Small intestine (tissue), 7 donors: ENCODE results near the gene CACNA2D2. TPM values are rescaled to one million over a fixed set of nuclear protein-coding genes. Genes with fewer than 3 reads are reported as not detected.
A peak's percentile ranks its signal among the peaks of the same experiment; 100 is the strongest.

Experiments used
- DNase-seq, 2 donors: peaks; one replicate each; pipeline versions ENCODE4 v3.0.0 to v3.0.0-alpha.2; 2013
- FAIRE-seq: peaks from 2 replicates; lab custom pipeline; 2012; peaks lifted over from hg19 to GRCh38; lab: Jason Lieb, UNC
- H3K27ac ChIP-seq, 3 donors: one replicate each; pipeline ENCODE4 v1.5.1; 2013; ENCODE audit warnings: low read length in 2 of 3, mild to moderate bottlenecking in 2 of 3, control low read depth in 1 of 3, inconsistent platforms in 1 of 3, low read depth in 1 of 3, moderate library complexity in 1 of 3
- H3K27me3 ChIP-seq, 3 donors: one replicate each; pipeline ENCODE4 v1.6.1; 2013; ENCODE audit warnings: low read length in 3 of 3, inconsistent platforms in 1 of 3; ENCODE audit not compliant: control insufficient read depth in 3 of 3, insufficient read depth in 3 of 3
- H3K36me3 ChIP-seq, 3 donors: one replicate each; pipeline ENCODE4 v1.6.1; 2013; ENCODE audit warnings: low read length in 3 of 3, inconsistent platforms in 1 of 3, low read depth in 1 of 3, mild to moderate bottlenecking in 1 of 3, moderate library complexity in 1 of 3; ENCODE audit not compliant: control insufficient read depth in 3 of 3, insufficient read depth in 2 of 3
- H3K4me1 ChIP-seq, 3 donors: one replicate each; pipeline ENCODE4 v1.6.1; 2013; ENCODE audit warnings: low read length in 2 of 3, inconsistent platforms in 1 of 3, low read depth in 1 of 3, mild to moderate bottlenecking in 1 of 3, moderate library complexity in 1 of 3; ENCODE audit not compliant: control insufficient read depth in 3 of 3, insufficient read depth in 2 of 3
- H3K4me3 ChIP-seq, 3 donors: one replicate each; pipeline ENCODE4 v1.5.1; 2013; ENCODE audit warnings: low read length in 3 of 3, control low read depth in 1 of 3, inconsistent platforms in 1 of 3, low read depth in 1 of 3, mild to moderate bottlenecking in 1 of 3, moderate library complexity in 1 of 3
- H3K9me3 ChIP-seq, 2 donors: one replicate each; pipeline ENCODE4 v1.6.1; 2013; ENCODE audit warnings: low read depth in 1 of 2, low read length in 1 of 2; ENCODE audit not compliant: control insufficient read depth in 2 of 2, insufficient read depth in 1 of 2
- WGBS, 3 donors: extraction: QIAGEN DNeasy Blood & Tissue Kit; methylation state at CpG; one replicate each; pipeline ENCODE4 v1.1.7; 2013; 5-methylcytosine and 5-hydroxymethylcytosine counted together
- polyA plus RNA-seq, 4 donors: library from polyadenylated mRNA; stranded (reverse) in 3 of 4; unstranded in 1 of 4; fragments of 200-250 nt in 3 of 4; fragments of 120-200 nt in 1 of 4; gene quantifications; one replicate each; pipeline versions ENCODE4 v1.2.1 to v1.2.3, GENCODE V29; 2013
- donor health status: healthy with polysubstance abuse.
- donor health status: control.
- donor health status: control.
- donor health status: Bipolar disorder and iron deficiency.
- donor health status: healthy.

Gene CACNA2D2
- polyA plus RNA-seq, 4 donors = 0.22 to 5.3 (median 0.89) TPM

DNA sequence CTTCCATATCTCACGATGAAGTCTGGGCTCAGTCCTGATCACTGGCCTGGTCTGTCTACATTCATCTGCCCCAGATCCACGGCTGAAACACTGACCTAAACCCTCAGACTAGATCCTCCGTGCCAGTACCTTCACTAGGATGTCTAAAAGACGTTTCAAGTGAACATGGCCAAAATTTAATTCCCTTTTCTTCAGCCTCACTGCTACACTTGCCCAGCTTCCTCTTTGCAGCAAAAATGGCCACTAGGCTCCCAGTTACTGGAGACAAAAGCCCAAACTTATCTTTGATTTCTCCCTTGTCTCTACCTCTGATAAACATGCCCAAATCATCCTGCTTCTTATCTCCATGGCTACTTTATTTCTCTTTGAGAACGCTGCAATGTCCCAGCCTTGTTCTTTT is 164.5 kb downstream of the CACNA2D2 start:
- Histone ChIP-seq H3K9me3 (no peaks in the 10 kb centered on the region), H3K27ac (peak overlapping the region in 2 of 3 donors; percentile 80 to 96), H3K27me3 (peaks cover 0 to 26% (median 0%) of the 10 kb centered on the region in 3 donors), H3K36me3 (peaks cover 0 to 14% (median 0%) of the 10 kb centered on the region in 3 donors), H3K4me1 (peaks cover 0 to 30% (median 3%) of the 10 kb centered on the region in 3 donors), H3K4me3 (peak overlapping the region in 1 of 3 donors; percentile 24)
- DNase-seq (no peak), FAIRE-seq (no peak)
- WGBS, 3 donors = 55 to 82% (median 59%) methylated on average over 5 of the region's 5 CpGs

DNA sequence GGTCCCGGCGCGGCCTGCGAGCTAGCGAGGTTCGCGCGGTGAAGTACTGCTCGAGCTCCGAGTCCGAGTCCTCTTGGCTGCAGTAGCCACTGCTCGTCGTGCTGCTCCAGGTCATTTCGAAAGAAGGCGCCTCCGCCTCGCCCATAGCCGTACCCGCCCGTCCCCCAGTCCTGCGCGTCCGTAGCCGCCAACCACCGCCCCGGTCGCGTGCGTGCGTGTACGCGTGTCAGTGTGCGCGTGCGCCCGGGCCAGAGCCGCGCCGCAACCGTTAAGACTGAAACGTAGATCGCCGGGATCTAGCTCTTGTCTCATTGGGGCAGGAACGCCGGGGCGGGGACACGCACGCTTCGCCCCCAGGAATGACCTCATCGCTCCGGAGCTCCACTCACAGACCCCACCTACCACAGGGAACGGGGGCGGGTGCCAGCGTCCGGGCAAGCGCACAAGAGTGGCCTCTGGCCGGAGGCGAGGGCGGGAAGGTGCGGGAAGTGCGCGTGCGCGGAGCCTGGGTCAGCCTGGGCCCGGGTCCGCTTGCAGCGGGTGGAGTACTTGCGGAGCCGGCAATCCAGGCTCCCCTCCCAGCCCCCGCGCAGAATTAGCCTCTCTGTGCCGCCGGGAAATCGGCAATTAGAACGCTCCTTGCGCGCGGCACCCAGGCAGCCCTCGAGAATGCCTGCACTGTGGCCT is 166.1 kb downstream of the CACNA2D2 start:
- H3K4me3 ChIP-seq = peak overlapping the region; percentile 56 to 91 (median 61)
- peaks cover 0 to 26% (median 0%) of the 10 kb centered on the region in 3 donors for H3K27me3 ChIP-seq
- no peaks in the 10 kb centered on the region for H3K9me3 ChIP-seq
- H3K27ac ChIP-seq = peak overlapping the region; percentile 92 to 98 (median 96)
- H3K36me3 ChIP-seq = peaks cover 0 to 20% (median 0%) of the 10 kb centered on the region in 3 donors
- 0 to 1% (median 0%) methylated on average over 55 to 79 of the region's 79 CpGs for WGBS, 3 donors
- H3K4me1 ChIP-seq = peaks cover 0 to 32% (median 3%) of the 10 kb centered on the region in 3 donors
- DNase-seq (peak; percentile 99), FAIRE-seq (no peak)

DNA sequence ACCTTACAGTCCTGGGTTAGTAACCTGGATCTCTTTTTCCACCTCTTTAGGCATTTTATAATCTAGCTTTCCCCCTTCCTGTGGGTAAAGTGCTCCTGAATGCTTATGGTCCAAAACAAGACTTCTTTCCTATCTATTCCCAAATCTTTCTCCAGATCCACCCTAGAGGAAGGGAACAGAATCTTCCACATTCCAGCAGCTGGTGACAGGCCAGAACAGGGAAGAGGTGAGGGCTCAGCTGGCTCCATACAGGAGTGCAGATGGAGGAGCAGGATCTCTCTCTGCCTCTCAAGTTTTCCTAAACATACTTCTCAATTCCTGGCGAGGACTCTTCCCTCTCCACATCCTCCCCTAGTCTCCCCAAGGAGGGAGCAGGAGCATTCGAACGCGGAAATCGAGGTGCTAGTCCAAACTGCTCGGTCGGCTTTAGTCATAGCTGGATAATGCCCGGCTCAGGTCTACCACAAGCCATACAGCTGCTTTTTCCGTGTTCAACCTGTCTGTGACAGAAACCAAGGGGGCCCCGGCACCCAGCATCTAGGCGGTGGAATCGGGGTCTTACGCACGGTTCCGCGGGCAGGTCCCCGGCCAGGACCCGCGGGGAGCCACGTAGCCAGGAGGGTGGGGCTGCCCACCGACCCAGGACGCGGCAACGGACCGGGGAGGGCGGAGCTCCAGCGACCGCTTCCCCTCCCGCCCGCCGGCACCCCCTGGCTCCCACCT is 166.8 kb downstream of the CACNA2D2 start:
- no peak for DNase-seq
- WGBS, 3 donors = 1% methylated on average over 29 to 31 of the region's 31 CpGs

DNA sequence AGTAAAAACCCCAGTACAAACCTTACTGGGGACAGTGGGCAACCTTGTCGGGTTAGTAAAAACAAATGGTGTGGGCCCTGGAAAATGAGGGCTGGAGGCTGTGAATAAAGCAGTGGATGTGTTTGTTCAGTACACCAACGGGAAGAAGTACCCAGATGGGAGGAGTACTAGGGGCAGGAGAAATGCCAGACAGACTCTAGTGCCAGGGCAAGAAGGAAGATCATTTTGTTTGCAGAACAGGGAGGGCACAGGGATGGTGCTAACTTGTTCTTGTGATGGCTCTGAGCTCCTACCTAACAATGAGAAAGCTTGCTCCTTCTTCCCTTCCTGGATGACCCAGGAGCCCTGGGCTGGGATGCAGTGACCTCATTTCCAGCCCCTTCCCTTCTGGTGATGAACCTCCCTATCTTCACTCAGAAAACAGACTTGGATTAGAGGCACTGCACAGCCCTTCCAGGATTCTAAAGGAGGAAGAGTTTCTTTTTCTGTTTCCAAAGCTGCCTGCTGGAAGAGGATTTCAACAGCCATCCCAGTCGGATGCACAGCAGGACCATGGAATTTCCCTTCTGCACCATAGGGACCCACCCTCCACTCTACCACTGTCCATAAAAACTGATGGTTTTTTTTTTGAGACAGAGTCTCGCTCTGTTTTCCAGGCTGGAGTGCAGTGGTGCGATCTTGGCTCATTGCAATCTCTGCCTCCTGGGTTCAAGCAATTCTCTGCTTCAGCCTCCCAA is 168.9 kb downstream of the CACNA2D2 start:
- H3K9me3 ChIP-seq = no peaks in the 10 kb centered on the region
- FAIRE-seq (no peak), DNase-seq (no peak)
- peaks cover 0 to 2% (median 0%) of the 10 kb centered on the region in 3 donors for H3K27me3 ChIP-seq
- peaks cover 0 to 22% (median 3%) of the 10 kb centered on the region in 3 donors for H3K4me1 ChIP-seq
- WGBS, 3 donors = 60 to 66% (median 62%) methylated on average over 5 of the region's 5 CpGs
- H3K27ac ChIP-seq = peak overlapping the region in 2 of 3 donors; percentile 32 to 81
- peaks cover 12 to 49% (median 14%) of the 10 kb centered on the region in 3 donors for H3K36me3 ChIP-seq
- no peak overlapping the region for H3K4me3 ChIP-seq

More for the DNA sequence above, 166.8 kb downstream of the CACNA2D2 start:
- no peak for FAIRE-seq
- H3K36me3 ChIP-seq = peaks cover 0 to 27% (median 3%) of the 10 kb centered on the region in 3 donors
- H3K27ac ChIP-seq = peak overlapping the region; percentile 88 to 98 (median 96)
- H3K4me3 ChIP-seq = peak overlapping the region; percentile 56 to 91 (median 61)
- H3K9me3 ChIP-seq = no peaks in the 10 kb centered on the region
- H3K27me3 ChIP-seq = peaks cover 0 to 22% (median 0%) of the 10 kb centered on the region in 3 donors
- H3K4me1 ChIP-seq = peaks cover 0 to 32% (median 3%) of the 10 kb centered on the region in 3 donors

DNA sequence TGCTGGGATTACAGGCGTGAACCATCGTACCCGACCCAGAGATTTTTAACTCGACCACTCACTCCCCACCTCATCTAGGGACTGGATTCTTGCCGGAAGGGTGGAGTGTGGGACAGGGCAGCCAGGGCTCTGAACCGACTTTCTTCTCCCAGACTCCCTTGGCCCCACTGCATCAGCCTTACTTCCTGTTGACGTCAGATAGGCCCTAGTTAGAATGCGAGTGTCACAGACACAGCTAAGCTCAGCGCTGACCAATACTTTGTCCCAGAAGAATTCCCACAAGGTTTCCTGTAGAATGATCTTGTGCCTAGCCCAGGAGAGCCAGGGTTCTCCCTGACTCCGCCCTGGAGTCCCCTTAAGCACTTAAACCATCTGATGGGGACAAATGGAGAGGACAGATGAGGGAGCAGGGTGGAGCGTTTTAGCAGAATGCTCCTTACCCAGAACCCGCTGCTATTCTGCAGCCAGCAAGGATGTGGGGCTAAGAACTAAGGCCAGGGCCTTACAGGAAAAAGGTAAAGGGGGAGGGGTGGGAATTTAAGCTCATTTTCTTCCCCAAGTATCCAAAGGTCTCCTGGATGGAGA is 169.6 kb downstream of the CACNA2D2 start:
- FAIRE-seq = no peak
- H3K4me1 ChIP-seq = peaks cover 0 to 23% (median 3%) of the 10 kb centered on the region in 3 donors
- WGBS, 3 donors = 62 to 76% (median 71%) methylated on average over 12 of the region's 12 CpGs

DNA sequence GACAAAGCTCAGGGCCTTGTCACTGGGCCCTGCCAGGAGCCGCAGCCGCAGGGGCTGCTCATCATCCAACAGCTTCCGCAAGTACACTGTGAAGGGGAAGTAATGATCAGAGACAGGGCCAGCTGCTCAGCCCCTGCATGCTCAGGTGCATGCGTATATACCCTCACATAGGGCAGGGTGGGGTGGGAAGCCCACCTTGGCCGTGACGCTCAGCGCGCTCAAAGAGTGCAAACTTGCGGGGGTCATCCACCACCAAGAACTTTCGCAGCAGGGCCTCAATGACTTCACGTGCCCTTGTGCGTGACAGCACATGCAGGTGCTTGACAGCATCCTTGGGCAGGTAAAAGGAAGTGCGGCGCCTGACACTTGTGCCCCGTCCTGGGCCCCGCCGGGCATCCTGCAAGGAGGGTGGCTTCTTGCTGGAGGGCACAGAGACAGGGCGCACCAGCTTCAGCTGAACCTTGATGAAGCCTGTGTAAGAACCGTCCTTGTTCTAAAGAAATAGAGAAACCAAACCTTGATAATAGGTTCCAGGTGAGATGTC is 172.0 kb downstream of the CACNA2D2 start:
- Histone ChIP-seq H3K4me3 (no peak overlapping the region), H3K9me3 (no peaks in the 10 kb centered on the region), H3K36me3 (peaks cover 12 to 66% (median 14%) of the 10 kb centered on the region in 3 donors), H3K4me1 (peaks cover 0 to 35% (median 9%) of the 10 kb centered on the region in 3 donors), H3K27ac (no peak overlapping the region), H3K27me3 (no peaks in the 10 kb centered on the region)
- no peak for FAIRE-seq
- DNase-seq = no peak
- 96 to 98% (median 96%) methylated on average over 19 of the region's 19 CpGs for WGBS, 3 donors

More for the DNA sequence above, 169.6 kb downstream of the CACNA2D2 start:
- H3K27ac ChIP-seq = peak overlapping the region in 2 of 3 donors; percentile 32 to 81
- no peaks in the 10 kb centered on the region for H3K27me3 ChIP-seq
- no peak for DNase-seq
- H3K36me3 ChIP-seq = peaks cover 12 to 55% (median 14%) of the 10 kb centered on the region in 3 donors
- H3K4me3 ChIP-seq = no peak overlapping the region
- no peaks in the 10 kb centered on the region for H3K9me3 ChIP-seq

DNA sequence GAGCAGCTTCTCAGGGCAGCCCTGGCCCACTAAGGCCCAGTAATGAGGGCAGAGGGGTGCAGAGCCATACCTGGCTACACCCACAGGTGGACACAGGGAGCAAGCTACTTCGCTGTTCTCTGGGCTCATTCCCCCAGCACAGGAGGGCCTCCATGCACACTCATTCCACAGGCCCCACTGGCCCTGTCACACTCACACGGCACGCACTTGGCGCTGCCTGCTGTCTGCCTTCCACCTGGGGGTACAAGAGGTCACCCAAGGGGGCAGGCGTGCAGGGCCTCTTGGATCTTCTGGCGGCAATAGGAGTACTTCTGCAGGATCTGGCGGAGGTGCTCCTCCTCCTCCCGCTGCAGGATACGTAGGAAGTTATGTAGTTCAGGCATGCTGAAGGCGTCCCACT is 173.1 kb downstream of the CACNA2D2 start:
- Histone ChIP-seq H3K27ac (no peak overlapping the region), H3K27me3 (no peaks in the 10 kb centered on the region), H3K4me1 (peaks cover 0 to 24% (median 9%) of the 10 kb centered on the region in 3 donors), H3K4me3 (no peak overlapping the region), H3K9me3 (no peaks in the 10 kb centered on the region), H3K36me3 (peaks cover 12 to 77% (median 14%) of the 10 kb centered on the region in 3 donors)
- FAIRE-seq (no peak), DNase-seq (no peak)
- WGBS, 3 donors = 93 to 97% (median 96%) methylated on average over 10 of the region's 10 CpGs
